Mesenchymal stem cell (in vitro differentiated cells and primary cell): ENCODE measurements around the gene INMT.

Source experiments
- DNase-seq: peaks from one replicate; pipeline ENCODE4 v3.0.0-alpha.2; 2013
- H2AFZ ChIP-seq: one replicate; pipeline ENCODE4 v1.6.1; 2013; ENCODE audit warnings: low read depth, mild to moderate bottlenecking, control low read depth, inconsistent platforms, low read length, moderate library complexity
- H2AK5ac ChIP-seq: 2 replicates; pipeline ENCODE4 v1.6.1; 2013; ENCODE audit warnings: low read length, moderate library complexity, mild to moderate bottlenecking, inconsistent platforms; ENCODE audit not compliant: severe bottlenecking
- H2BK120ac ChIP-seq: one replicate; pipeline ENCODE4 v1.6.1; 2013; ENCODE audit warnings: low read depth, mild to moderate bottlenecking, inconsistent platforms, low read length, moderate library complexity
- H2BK12ac ChIP-seq, 2 experiments: one replicate each; pipeline ENCODE4 v1.6.1; 2013; ENCODE audit warnings: inconsistent platforms in 2 of 2, low read length in 2 of 2, mild to moderate bottlenecking in 2 of 2, moderate library complexity in 2 of 2, control low read depth in 1 of 2
- H2BK15ac ChIP-seq: one replicate; pipeline ENCODE4 v1.6.1; 2013; ENCODE audit warnings: mild to moderate bottlenecking, low read depth, inconsistent platforms; ENCODE audit not compliant: poor library complexity, severe bottlenecking
- H2BK5ac ChIP-seq: 2 replicates; pipeline ENCODE4 v1.6.1; 2013; ENCODE audit warnings: low read depth, mild to moderate bottlenecking, low read length, control low read depth, inconsistent platforms; ENCODE audit not compliant: poor library complexity, severe bottlenecking
- H3K14ac ChIP-seq, 2 experiments: one replicate each; pipeline ENCODE4 v1.6.1; 2013; ENCODE audit warnings: inconsistent platforms in 2 of 2, low read length in 2 of 2, control low read depth in 1 of 2, mild to moderate bottlenecking in 1 of 2, moderate library complexity in 1 of 2
- H3K18ac ChIP-seq, 2 experiments: one replicate each; pipeline ENCODE4 v1.6.1; 2013; ENCODE audit warnings: inconsistent platforms in 2 of 2, low read length in 2 of 2, control low read depth in 1 of 2, low read depth in 1 of 2, mild to moderate bottlenecking in 1 of 2
- H3K23ac ChIP-seq, 2 experiments: one replicate each; pipeline ENCODE4 v1.6.1; 2013; ENCODE audit warnings: inconsistent platforms in 2 of 2, low read length in 2 of 2, mild to moderate bottlenecking in 2 of 2, moderate library complexity in 2 of 2, control low read depth in 1 of 2
- H3K27ac ChIP-seq: 2 replicates; pipeline ENCODE4 v1.5.1; 2013; ENCODE audit warnings: mild to moderate bottlenecking, moderate library complexity, low read length, control low read depth, inconsistent platforms; ENCODE audit not compliant: poor library complexity, severe bottlenecking
- H3K27me3 ChIP-seq, 2 experiments: 2 replicates each; pipeline versions ENCODE4 v1.6.1 to v1.7.0; 2013; ENCODE audit warnings: low read length in 2 of 2, mild to moderate bottlenecking in 2 of 2, moderate library complexity in 2 of 2, control low read depth in 1 of 2, inconsistent platforms in 1 of 2; ENCODE audit not compliant: control insufficient read depth in 1 of 2, insufficient read depth in 1 of 2
- H3K36me3 ChIP-seq, 2 experiments: 2 replicates each; pipeline versions ENCODE4 v1.6.1 to v1.7.0; 2013; ENCODE audit warnings: low read length in 2 of 2, control low read depth in 1 of 2, inconsistent platforms in 1 of 2, low read depth in 1 of 2, mild to moderate bottlenecking in 1 of 2; ENCODE audit not compliant: insufficient read depth in 2 of 2, control insufficient read depth in 1 of 2
- H3K4ac ChIP-seq, 2 experiments: one replicate each; pipeline ENCODE4 v1.6.1; 2013; ENCODE audit warnings: inconsistent platforms in 2 of 2, low read length in 2 of 2, mild to moderate bottlenecking in 2 of 2, moderate library complexity in 2 of 2, control low read depth in 1 of 2, low read depth in 1 of 2
- H3K4me1 ChIP-seq: 2 replicates; pipeline ENCODE4 v1.6.1; 2013; ENCODE audit warnings: low read depth, low read length, control low read depth; ENCODE audit not compliant: control insufficient read depth, insufficient read depth
- H3K4me2 ChIP-seq: 2 replicates; pipeline ENCODE4 v1.6.1; 2013; ENCODE audit warnings: low read length, mild to moderate bottlenecking, inconsistent platforms; ENCODE audit not compliant: poor library complexity, severe bottlenecking
- H3K4me3 ChIP-seq, 2 experiments: 2 replicates each; pipeline versions ENCODE4 v1.5.1 to v1.7.0; 2013; ENCODE audit warnings: low read length in 2 of 2, mild to moderate bottlenecking in 2 of 2, control low read depth in 1 of 2, low read depth in 1 of 2; ENCODE audit not compliant: insufficient read depth in 1 of 2
- H3K79me1 ChIP-seq: replicated peaks from 2 replicates; pipeline ENCODE4 v1.6.1; 2013; ENCODE audit warnings: mild to moderate bottlenecking, control low read depth, low read length, inconsistent platforms; ENCODE audit not compliant: poor library complexity, severe bottlenecking
- H3K9ac ChIP-seq: 2 replicates; pipeline ENCODE4 v1.7.0; 2013; ENCODE audit warnings: mild to moderate bottlenecking, low read length, moderate library complexity
- H3K9me3 ChIP-seq: 2 replicates; pipeline ENCODE4 v1.7.0; 2013; ENCODE audit warnings: mild to moderate bottlenecking, low read length; ENCODE audit not compliant: control insufficient read depth
- H4K8ac ChIP-seq: one replicate; pipeline ENCODE4 v1.6.1; 2013; ENCODE audit warnings: inconsistent platforms, mild to moderate bottlenecking, low read length, moderate library complexity
- H4K91ac ChIP-seq: one replicate; pipeline ENCODE4 v1.6.1; 2013; ENCODE audit warnings: mild to moderate bottlenecking, low read length, inconsistent platforms
- WGBS: methylation state at CpG from one replicate; pipeline ENCODE4 v1.1.7; 2013; ENCODE audit warnings: mixed read lengths; 5-methylcytosine and 5-hydroxymethylcytosine counted together

Gene INMT

GRCh38 chr7:30771174-30771879 lies 19.4 kb downstream of the INMT start, which contains the start of gene MINDY4:
Gene MINDY4, plus strand, starts transcription at chr7:30771417. Its CDS starts 77 bp downstream, at chr7:30771494.
- H3K4ac ChIP-seq = peak within 1 kb of the TSS; percentile 77 to 78
- H2AK5ac ChIP-seq = peak within 1 kb of the TSS; percentile 57
- peak within 1 kb of the TSS; percentile 97 for H4K8ac ChIP-seq
- H2BK12ac ChIP-seq = peak within 1 kb of the TSS; percentile 32 to 37
- DNase-seq = peak; percentile 88
- H3K9me3 ChIP-seq = no peaks in the 10 kb centered on the region
- peak within 1 kb of the TSS; percentile 71 to 92 for H3K18ac ChIP-seq
- peak within 1 kb of the TSS; percentile 75 for H2AFZ ChIP-seq
- peak within 1 kb of the TSS; percentile 90 for H2BK120ac ChIP-seq
- H2BK15ac ChIP-seq = peak within 1 kb of the TSS; percentile 94
- peaks cover 0 to 10% of the 10 kb centered on the region in 2 experiments for H3K36me3 ChIP-seq
- peak within 1 kb of the TSS; percentile 61 for H3K27ac ChIP-seq
- H3K4me3 ChIP-seq = peak within 1 kb of the TSS; percentile 81 to 90
- peaks cover 33% of the 10 kb centered on the region for H3K79me1 ChIP-seq
- no peak within 1 kb of the TSS for H2BK5ac ChIP-seq
- H3K4me1 ChIP-seq = peaks cover 8% of the 10 kb centered on the region
- peak within 1 kb of the TSS in 1 of 2 experiments; percentile 84 for H3K14ac ChIP-seq
- H4K91ac ChIP-seq = peak within 1 kb of the TSS; percentile 83
- peak within 1 kb of the TSS; percentile 96 for H3K9ac ChIP-seq
- H3K27me3 ChIP-seq = no peaks in the 10 kb centered on the region
- H3K23ac ChIP-seq = no peak within 1 kb of the TSS
- 4% methylated on average over 61 of the region's 62 CpGs for WGBS
- peak within 1 kb of the TSS; percentile 94 for H3K4me2 ChIP-seq

GRCh38 chr7:30771880-30772425 lies 20.0 kb downstream of the INMT start:
- WGBS = 16% methylated on average over 15 of the region's 15 CpGs
- peak overlapping the region; percentile 90 for H2BK120ac ChIP-seq

GRCh38 chr7:30772984-30773383 lies 21.0 kb downstream of the INMT start:
- Histone ChIP-seq H2BK5ac (no peak overlapping the region), H3K4me2 (no peak overlapping the region), H2AK5ac (peak overlapping the region; percentile 62), H3K14ac (no peak overlapping the region), H3K9me3 (no peaks in the 10 kb centered on the region), H3K18ac (no peak overlapping the region), H3K9ac (no peak overlapping the region), H3K4ac (no peak overlapping the region), H3K27me3 (no peaks in the 10 kb centered on the region), H4K8ac (no peak overlapping the region), H2AFZ (no peak overlapping the region), H3K4me3 (peak overlapping the region in 1 of 2 experiments; percentile 81), H2BK15ac (no peak overlapping the region), H4K91ac (no peak overlapping the region), H3K23ac (no peak overlapping the region), H3K4me1 (peaks cover 8% of the 10 kb centered on the region), H3K27ac (no peak overlapping the region), H2BK120ac (no peak overlapping the region), H3K36me3 (peaks cover 7 to 15% of the 10 kb centered on the region in 2 experiments), H3K79me1 (peaks cover 49% of the 10 kb centered on the region), H2BK12ac (no peak overlapping the region)
- 98% methylated on average over 6 of the region's 6 CpGs for WGBS
- no peak for DNase-seq

More at GRCh38 chr7:30771880-30772425, 20.0 kb downstream of the INMT start:
- H3K18ac ChIP-seq = peak overlapping the region; percentile 40 to 41
- peak overlapping the region; percentile 70 for H4K91ac ChIP-seq
- peaks cover 39% of the 10 kb centered on the region for H3K79me1 ChIP-seq
- peak overlapping the region; percentile 96 for H3K9ac ChIP-seq
- peak overlapping the region; percentile 81 to 90 for H3K4me3 ChIP-seq
- no peak overlapping the region for H2BK5ac ChIP-seq
- H2BK12ac ChIP-seq = no peak overlapping the region
- H2AK5ac ChIP-seq = peak overlapping the region; percentile 29
- H2BK15ac ChIP-seq = no peak overlapping the region
- H3K4me2 ChIP-seq = peak overlapping the region; percentile 94
- peak overlapping the region in 1 of 2 experiments; percentile 84 for H3K14ac ChIP-seq
- no peak overlapping the region for H3K23ac ChIP-seq
- peaks cover 8% of the 10 kb centered on the region for H3K4me1 ChIP-seq
- H4K8ac ChIP-seq = peak overlapping the region; percentile 74
- H3K36me3 ChIP-seq = peaks cover under 1 to 15% of the 10 kb centered on the region in 2 experiments
- no peaks in the 10 kb centered on the region for H3K27me3 ChIP-seq
- no peaks in the 10 kb centered on the region for H3K9me3 ChIP-seq
- peak; percentile 32 for DNase-seq
- H3K27ac ChIP-seq = no peak overlapping the region
- H3K4ac ChIP-seq = peak overlapping the region in 1 of 2 experiments; percentile 70
- peak overlapping the region; percentile 75 for H2AFZ ChIP-seq

DNA sequence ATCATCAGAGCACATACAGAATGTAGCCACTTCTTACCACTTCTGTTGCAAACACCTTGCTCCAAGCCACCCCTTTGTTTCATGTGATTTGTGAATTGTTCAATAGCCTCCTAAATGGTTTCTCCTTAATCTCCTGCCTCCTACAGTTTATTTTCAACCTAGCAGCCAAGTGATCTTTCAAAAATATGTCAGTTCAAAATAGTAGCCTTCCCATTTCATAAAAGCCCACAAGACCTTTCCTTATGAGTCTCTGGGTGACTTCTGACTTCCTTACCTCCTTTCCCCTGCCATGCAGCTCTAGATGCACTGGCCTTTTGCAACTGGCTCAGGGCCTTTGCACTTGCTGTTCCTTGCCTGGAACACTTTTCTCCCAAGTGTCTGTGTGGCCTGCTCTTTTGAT lies 24.1 kb downstream of the INMT start:
- H2BK5ac ChIP-seq = no peak overlapping the region
- H3K79me1 ChIP-seq = peaks cover 64% of the 10 kb centered on the region
- no peaks in the 10 kb centered on the region for H3K27me3 ChIP-seq
- no peak overlapping the region for H4K8ac ChIP-seq
- H3K18ac ChIP-seq = no peak overlapping the region
- H2BK15ac ChIP-seq = no peak overlapping the region
- H3K9ac ChIP-seq = no peak overlapping the region
- H3K27ac ChIP-seq = no peak overlapping the region
- no peak overlapping the region for H3K4me2 ChIP-seq
- no peak overlapping the region for H3K14ac ChIP-seq
- H3K4me3 ChIP-seq = no peak overlapping the region
- H3K4ac ChIP-seq = no peak overlapping the region
- no peak overlapping the region for H2AFZ ChIP-seq
- no peak overlapping the region for H3K23ac ChIP-seq
- H2BK120ac ChIP-seq = no peak overlapping the region
- H3K36me3 ChIP-seq = peaks cover 17 to 37% of the 10 kb centered on the region in 2 experiments
- DNase-seq = no peak
- H2BK12ac ChIP-seq = no peak overlapping the region
- H3K4me1 ChIP-seq = peaks cover 11% of the 10 kb centered on the region
- no peak overlapping the region for H2AK5ac ChIP-seq
- H4K91ac ChIP-seq = no peak overlapping the region
- no peaks in the 10 kb centered on the region for H3K9me3 ChIP-seq
